ENCODE data around the gene SLC6A17.

GRCh38 chr1:110184446-110184845, 34.2 kb downstream of the SLC6A17 start:
- TF ChIP-seq CTCF (IDR thresholded peaks at IDR 0.05; ENCODE audit: low read length): no peak
- no peak for TF ChIP-seq EZH2 (optimal IDR thresholded peaks at IDR 0.05; ENCODE audit: low read depth, low read length)

All from MM.1S (cell line).